Measurements from ENCODE around the gene KCNJ11. TPM values are rescaled to one million over a fixed set of nuclear protein-coding genes. Genes with fewer than 3 reads are reported as not detected.

The KCNJ11 gene
- total RNA-seq, 1 experiment from 2014 or later = 7.5 TPM

- BruUV-seq (replicated peaks) = no TSS peak
- no peaks in the 10 kb centered on the region for H3K79me2 ChIP-seq (ENCODE audit: insufficient read depth, low read length)
- no peaks in the 10 kb centered on the region for H4K20me1 ChIP-seq (ENCODE audit: insufficient read depth)
- POLR2A ChIA-PET = no interaction called here
- no peak overlapping the region for H3K4me3 ChIP-seq (replicated peaks in 1 of 2; ENCODE audit: low read depth in 1 of 2, low read length in 2 of 2)
- H3K9me2 ChIP-seq (ENCODE audit: insufficient read depth) = no peaks in the 10 kb centered on the region
- H3K4me2 ChIP-seq (ENCODE audit: low read length) = no peak overlapping the region
- peaks cover 3 to 19% of the 10 kb centered on the region in 2 experiments; a peak in 3 of 4 replicates for H3K4me1 ChIP-seq (ENCODE audit: control insufficient read depth in 1 of 2, insufficient read depth in 2 of 2, low read length in 2 of 2)
- no peak overlapping the region for H2AFZ ChIP-seq (ENCODE audit: low read depth, low read length, poor library complexity, severe bottlenecking)
- H3K9ac ChIP-seq (ENCODE audit: low read length) = no peak overlapping the region
- ATAC-seq = no peak
- DNase-seq (ENCODE audit: low read depth, low spot score) = no peak
- intact Hi-C loops (cut with micrococcal nuclease) = no loop called here
- TF ChIP-seq EZH2phosphoT487 (IDR thresholded peaks at IDR 0.05; ENCODE audit: borderline replicate concordance) (no peak), SRF (IDR thresholded peaks at IDR 0.05; ENCODE audit: low read depth) (no peak), EZH2 (IDR thresholded peaks at IDR 0.05) (no peak), POLR2A (IDR thresholded peaks at IDR 0.05; ENCODE audit: borderline replicate concordance, extremely low read depth, insufficient read depth, insufficient read length) (no peak), SIN3A (IDR thresholded peaks at IDR 0.05; ENCODE audit: low read depth) (no peak), ZBTB33 (IDR thresholded peaks at IDR 0.05; ENCODE audit: extremely low read depth, insufficient replicate concordance, low read length) (no peak), ZFX (IDR thresholded peaks at IDR 0.05) (no peak), RAD21 (IDR thresholded peaks at IDR 0.05; ENCODE audit: low read depth) (no peak), TCF7L2 (IDR thresholded peaks at IDR 0.05; ENCODE audit: borderline replicate concordance, extremely low read depth, insufficient read depth, insufficient read length) (no peak), EGR1 (IDR thresholded peaks at IDR 0.05; ENCODE audit: low read depth) (no peak), MAX (IDR thresholded peaks at IDR 0.05) (no peak)
- H3K27me3 ChIP-seq (ENCODE audit: insufficient read depth, low read length) = no peaks in the 10 kb centered on the region
- no peaks in the 10 kb centered on the region for H3K9me3 ChIP-seq (ENCODE audit: control insufficient read depth in 1 of 2, insufficient read depth in 1 of 2, low read depth in 1 of 2, low read length in 2 of 2)
- CTCF ChIA-PET = interaction anchor here (0.8 kb wide), 1 partner anchor 103 kb away, joined by 3 read pairs; no protein-coding TSS in a partner anchor
- RAD21 ChIA-PET (ENCODE audit: low non-redundant PET in 1 of 2, low total read pairs in 2 of 2, uncharacterized antibody in 2 of 2, unreplicated experiment in 2 of 2) = no interaction called here
- H3K27ac ChIP-seq (ENCODE audit: low read depth, low read length) = no peak overlapping the region
- no peaks in the 10 kb centered on the region for H3K36me3 ChIP-seq (ENCODE audit: control insufficient read depth in 1 of 2, insufficient read depth in 2 of 2, low read length in 2 of 2)
Measured at GRCh38 chr11:17402486-17402885, 14.0 kb upstream of the KCNJ11 start.

All from HCT116 (cell line).